HepG2 (cell line): ENCODE data around the gene PEX14. TPM values are rescaled to one million over a fixed set of nuclear protein-coding genes. Genes with fewer than 3 reads are reported as not detected.

Source experiments
- ASH2L ChIP-seq: fragments of 300-600, 200-600 bp; sonication (generic); IDR thresholded peaks from 2 replicates; pipeline ENCODE4 v1.7.0; 2017; ENCODE audit warnings: low read depth, mild to moderate bottlenecking, moderate library complexity, mixed read lengths, low read length; ENCODE audit not compliant: insufficient read length
- ATAD3A ChIP-seq: sonication (generic); formaldehyde crosslinking; IDR thresholded peaks from 2 replicates; pipeline ENCODE4 v1.4.0; 2020; ENCODE audit warnings: missing genetic modification reagents
- CSRNP2 ChIP-seq: sonication (generic); formaldehyde crosslinking; conservative IDR thresholded peaks from 2 replicates; pipeline ENCODE4 v1.8.0; 2022; ENCODE audit warnings: low read depth, missing genetic modification reagents
- MAZ ChIP-seq, 2 experiments: sonication (generic) in 1 of 2; formaldehyde crosslinking in 1 of 2; IDR thresholded peaks; 2 replicates each; pipeline versions ENCODE4 v1.5.0 to v1.6.1; 2012 to 2020; ENCODE audit warnings: low read depth in 2 of 2, mild to moderate bottlenecking in 2 of 2, borderline replicate concordance in 1 of 2, improper control_type of control experiment in 1 of 2, low read length in 1 of 2, missing genetic modification reagents in 1 of 2, moderate library complexity in 1 of 2
- MEIS2 ChIP-seq: sonication (generic); formaldehyde crosslinking; IDR thresholded peaks from 2 replicates; pipeline ENCODE4 v1.9.0; 2021; ENCODE audit warnings: mild to moderate bottlenecking, missing genetic modification reagents
- MYNN ChIP-seq: sonication (generic); formaldehyde crosslinking; IDR thresholded peaks from 2 replicates; pipeline ENCODE4 v1.4.0; 2020; ENCODE audit warnings: mild to moderate bottlenecking, low read depth, missing genetic modification reagents
- MZF1 ChIP-seq: sonication (generic); formaldehyde crosslinking; IDR thresholded peaks from 2 replicates; pipeline ENCODE4 v1.8.1; 2023; ENCODE audit warnings: mild to moderate bottlenecking, missing genetic modification reagents, borderline replicate concordance
- NFIC ChIP-seq: IDR thresholded peaks from 2 replicates; pipeline ENCODE4 v1.6.1; 2012; ENCODE audit warnings: mild to moderate bottlenecking, low read length, inconsistent platforms
- PHF21A ChIP-seq: sonication (generic); formaldehyde crosslinking; IDR thresholded peaks from 2 replicates; pipeline ENCODE4 v1.5.0; 2020; ENCODE audit warnings: mild to moderate bottlenecking, missing genetic modification reagents
- TEAD2 ChIP-seq: sonication (generic); formaldehyde crosslinking; IDR thresholded peaks from 2 replicates; pipeline ENCODE4 v1.9.0; 2021; ENCODE audit warnings: missing genetic modification reagents
- USF2 ChIP-seq, 2 experiments: sonication (generic) in 1 of 2; formaldehyde crosslinking in 1 of 2; IDR thresholded peaks; 2 replicates each; pipeline versions ENCODE4 v1.5.1 to v1.6.1; 2011 to 2020; ENCODE audit warnings: borderline replicate concordance in 1 of 2, low read depth in 1 of 2, low read length in 1 of 2, mild to moderate bottlenecking in 1 of 2, missing genetic modification reagents in 1 of 2, moderate library complexity in 1 of 2
- ZC3H13 ChIP-seq: sonication (generic); formaldehyde crosslinking; IDR thresholded peaks from 2 replicates; pipeline ENCODE4 v1.8.1; 2023; ENCODE audit warnings: mild to moderate bottlenecking, missing genetic modification reagents, moderate library complexity
- polyA plus RNA-seq, 8 experiments: library from polyadenylated mRNA; depleted of rRNA in 3 of 8; stranded (reverse) in 7 of 8; unstranded in 1 of 8; fragments of >200 nt; fragmentation: Illumina TruSeq in 4 of 8; extraction: Trizol in 4 of 8; gene quantifications; 2 replicates each; pipeline versions ENCODE4 v1.2.1 to v1.2.3, GENCODE V29; 2011 to 2016; ENCODE audit warnings: low read depth in 4 of 8, missing spikeins in 1 of 8, mixed read lengths in 1 of 8; ENCODE audit not compliant: insufficient read depth in 1 of 8
- total RNA-seq, 5 experiments: library from RNA; depleted of rRNA; stranded (reverse); fragments of >200 nt; fragmentation: Illumina TruSeq; extraction: Trizol; gene quantifications; 2 replicates each; pipeline ENCODE4 v1.2.3, GENCODE V29; 2016; ENCODE audit warnings: low read depth in 1 of 5
- TF ChIP-seq, protein P1 (sequence below): sonication (generic); formaldehyde crosslinking; IDR thresholded peaks from 2 replicates; pipeline ENCODE4 v1.4.0; 2020; ENCODE audit warnings: missing genetic modification reagents
- TF ChIP-seq, protein P2 (sequence below): IDR thresholded peaks from 2 replicates; pipeline ENCODE4 v1.6.1; 2016; ENCODE audit warnings: missing biosample characterization, missing genetic modification reagents, low read depth
- TF ChIP-seq, protein P3 (sequence below): sonication (generic); formaldehyde crosslinking; IDR thresholded peaks from 2 replicates; pipeline ENCODE4 v1.8.0; 2023; ENCODE audit warnings: mild to moderate bottlenecking, missing genetic modification reagents
- TF ChIP-seq, protein P4 (sequence below): IDR thresholded peaks from 2 replicates; pipeline ENCODE4 v1.6.1; 2016; ENCODE audit warnings: mild to moderate bottlenecking

PEX14 gene
- total and polyA plus RNA-seq, 2 of the 13 experiments (the other 11 are each of a cell fraction or from before 2014, with no cell fraction given), result 6.5 to 9.9 TPM

DNA sequence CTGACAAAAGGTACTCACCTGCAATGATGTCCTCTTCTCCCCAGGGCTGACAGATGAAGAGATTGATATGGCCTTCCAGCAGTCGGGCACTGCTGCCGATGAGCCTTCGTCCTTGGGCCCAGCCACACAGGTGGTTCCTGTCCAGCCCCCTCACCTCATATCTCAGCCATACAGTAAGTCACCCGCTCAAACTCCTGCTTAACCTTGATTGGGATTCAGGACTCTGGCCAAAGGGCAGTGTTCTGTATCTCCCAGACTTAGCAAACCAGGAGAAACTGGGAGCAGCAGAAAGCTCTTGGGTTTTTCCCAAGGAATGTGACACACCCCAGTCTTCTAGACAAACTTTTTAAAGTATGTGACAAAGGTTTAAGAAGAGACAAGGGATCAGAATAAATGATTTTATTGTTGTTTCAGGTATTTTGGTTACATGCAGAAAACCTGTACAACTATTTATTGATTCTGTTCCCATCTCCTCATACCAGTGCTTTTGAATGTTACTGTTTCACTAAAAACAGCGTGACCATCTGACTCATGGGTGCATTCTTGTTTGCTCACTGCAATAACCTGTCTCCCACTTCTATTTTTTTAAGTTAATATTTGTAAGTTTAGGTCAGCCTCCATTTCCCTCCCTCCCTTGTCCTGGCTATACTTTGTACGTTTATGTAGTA is 124.6 kb downstream of the PEX14 start (continued):
- TF ChIP-seq USF2 (IDR thresholded peaks at IDR 0.05; ENCODE audit: low read depth, low read length), result no peak
- TF ChIP-seq USF2 (CRISPR knock-in tag; IDR thresholded peaks at IDR 0.05; ENCODE audit: borderline replicate concordance), result no peak
- no peak for TF ChIP-seq CSRNP2
- peak; percentile 43; the same call in 1 of the 2 replicates for TF ChIP-seq NFIC
- TF ChIP-seq MYNN (CRISPR knock-in tag), result no peak
- no peak for TF ChIP-seq MAZ (IDR thresholded peaks at IDR 0.05; ENCODE audit: borderline replicate concordance, low read depth, low read length)
- TF ChIP-seq MAZ (CRISPR knock-in tag; IDR thresholded peaks at IDR 0.05; ENCODE audit: low read depth), result no peak
- TF ChIP-seq PHF21A (CRISPR knock-in tag), result peak; percentile 85
- peak; percentile 56; the same call in 1 of the 2 replicates for TF ChIP-seq MEIS2
- TF ChIP-seq, protein P1, sequence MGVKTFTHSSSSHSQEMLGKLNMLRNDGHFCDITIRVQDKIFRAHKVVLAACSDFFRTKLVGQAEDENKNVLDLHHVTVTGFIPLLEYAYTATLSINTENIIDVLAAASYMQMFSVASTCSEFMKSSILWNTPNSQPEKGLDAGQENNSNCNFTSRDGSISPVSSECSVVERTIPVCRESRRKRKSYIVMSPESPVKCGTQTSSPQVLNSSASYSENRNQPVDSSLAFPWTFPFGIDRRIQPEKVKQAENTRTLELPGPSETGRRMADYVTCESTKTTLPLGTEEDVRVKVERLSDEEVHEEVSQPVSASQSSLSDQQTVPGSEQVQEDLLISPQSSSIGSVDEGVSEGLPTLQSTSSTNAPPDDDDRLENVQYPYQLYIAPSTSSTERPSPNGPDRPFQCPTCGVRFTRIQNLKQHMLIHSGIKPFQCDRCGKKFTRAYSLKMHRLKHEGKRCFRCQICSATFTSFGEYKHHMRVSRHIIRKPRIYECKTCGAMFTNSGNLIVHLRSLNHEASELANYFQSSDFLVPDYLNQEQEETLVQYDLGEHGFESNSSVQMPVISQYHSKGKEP (CRISPR knock-in tag), result no peak
- TF ChIP-seq, protein P2, sequence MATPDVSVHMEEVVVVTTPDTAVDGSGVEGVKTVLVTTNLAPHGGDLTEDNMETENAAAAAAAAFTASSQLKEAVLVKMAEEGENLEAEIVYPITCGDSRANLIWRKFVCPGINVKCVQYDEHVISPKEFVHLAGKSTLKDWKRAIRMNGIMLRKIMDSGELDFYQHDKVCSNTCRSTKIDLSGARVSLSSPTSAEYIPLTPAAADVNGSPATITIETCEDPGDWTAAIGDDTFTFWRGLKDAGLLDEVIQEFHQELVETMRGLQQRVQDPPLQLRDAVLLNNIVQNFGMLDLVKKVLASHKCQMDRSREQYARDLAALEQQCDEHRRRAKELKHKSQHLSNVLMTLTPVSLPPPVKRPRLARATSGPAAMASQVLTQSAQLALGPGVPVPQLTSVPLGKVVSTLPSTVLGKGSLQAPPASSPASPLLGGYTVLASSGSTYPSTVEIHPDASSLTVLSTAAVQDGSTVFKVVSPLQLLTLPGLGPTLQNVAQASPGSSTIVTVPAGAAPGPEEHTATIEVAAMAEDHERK, result no peak
- TF ChIP-seq TEAD2 (CRISPR knock-in tag), result no peak
- TF ChIP-seq ZC3H13 (CRISPR knock-in tag), result no peak
- TF ChIP-seq, protein P3, sequence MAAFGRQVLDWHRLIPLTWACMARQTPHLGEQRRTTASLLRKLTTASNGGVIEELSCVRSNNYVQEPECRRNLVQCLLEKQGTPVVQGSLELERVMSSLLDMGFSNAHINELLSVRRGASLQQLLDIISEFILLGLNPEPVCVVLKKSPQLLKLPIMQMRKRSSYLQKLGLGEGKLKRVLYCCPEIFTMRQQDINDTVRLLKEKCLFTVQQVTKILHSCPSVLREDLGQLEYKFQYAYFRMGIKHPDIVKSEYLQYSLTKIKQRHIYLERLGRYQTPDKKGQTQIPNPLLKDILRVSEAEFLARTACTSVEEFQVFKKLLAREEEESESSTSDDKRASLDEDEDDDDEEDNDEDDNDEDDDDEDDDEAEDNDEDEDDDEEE (CRISPR knock-in tag), result no peak
- TF ChIP-seq, protein P4, sequence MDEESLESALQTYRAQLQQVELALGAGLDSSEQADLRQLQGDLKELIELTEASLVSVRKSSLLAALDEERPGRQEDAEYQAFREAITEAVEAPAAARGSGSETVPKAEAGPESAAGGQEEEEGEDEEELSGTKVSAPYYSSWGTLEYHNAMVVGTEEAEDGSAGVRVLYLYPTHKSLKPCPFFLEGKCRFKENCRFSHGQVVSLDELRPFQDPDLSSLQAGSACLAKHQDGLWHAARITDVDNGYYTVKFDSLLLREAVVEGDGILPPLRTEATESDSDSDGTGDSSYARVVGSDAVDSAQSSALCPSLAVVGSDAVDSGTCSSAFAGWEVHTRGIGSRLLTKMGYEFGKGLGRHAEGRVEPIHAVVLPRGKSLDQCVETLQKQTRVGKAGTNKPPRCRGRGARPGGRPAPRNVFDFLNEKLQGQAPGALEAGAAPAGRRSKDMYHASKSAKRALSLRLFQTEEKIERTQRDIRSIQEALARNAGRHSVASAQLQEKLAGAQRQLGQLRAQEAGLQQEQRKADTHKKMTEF, result peak; percentile 46; the same call in 1 of the 2 replicates
- peak; percentile 87 for TF ChIP-seq ASH2L
- no peak for TF ChIP-seq ATAD3A (CRISPR knock-in tag)
- no peak for TF ChIP-seq MZF1 (CRISPR knock-in tag)
